Calu3 (cell line): Measurements from ENCODE around the gene OR2Y1. TPM values are rescaled to one million over a fixed set of nuclear protein-coding genes. Genes with fewer than 3 reads are reported as not detected.
"Not testable (repeated sequence)": the region's sequence is repeated elsewhere in the genome, so short reads cannot be mapped to it uniquely, and the experiment has no call there.

Experiments used
- BruUV-seq: library from RNA; stranded (reverse); fragments of 400-500 nt; replicated peaks from 2 replicates; lab custom pipeline; 2021; lab: Mats Ljungman, UMichigan
- CTCF ChIA-PET: fragments of 300-600 bp; sonication (Branson Sonifier 250); formaldehyde crosslinking; loops from one replicate; lab custom pipeline; 2022; ENCODE audit warnings: antibody characterized with exemption; lab: Charles Lee
- DNase-seq: peaks from one replicate; pipeline ENCODE4 v3.0.0; 2022
- H3K27ac Mint-ChIP-seq: one replicate; pipeline ENCODE4 v1.8.0; 2022; ENCODE audit warnings: mixed read lengths; ENCODE audit not compliant: unreplicated experiment
- H3K27me3 Mint-ChIP-seq: one replicate; pipeline ENCODE4 v1.8.0; 2022; ENCODE audit warnings: mixed read lengths; ENCODE audit not compliant: unreplicated experiment
- H3K36me3 Mint-ChIP-seq: one replicate; pipeline ENCODE4 v1.8.0; 2022; ENCODE audit warnings: mild to moderate bottlenecking, moderate library complexity, mixed read lengths; ENCODE audit not compliant: insufficient read depth, unreplicated experiment
- H3K4me1 Mint-ChIP-seq: one replicate; pipeline ENCODE4 v1.8.0; 2022; ENCODE audit warnings: mild to moderate bottlenecking, low read depth, mixed read lengths; ENCODE audit not compliant: unreplicated experiment
- H3K4me3 Mint-ChIP-seq: one replicate; pipeline ENCODE4 v1.8.0; 2022; ENCODE audit warnings: mild to moderate bottlenecking, low read depth, moderate library complexity, mixed read lengths; ENCODE audit not compliant: unreplicated experiment
- H3K9me3 Mint-ChIP-seq: one replicate; pipeline ENCODE4 v1.8.0; 2022; ENCODE audit warnings: low read depth, mixed read lengths; ENCODE audit not compliant: unreplicated experiment
- intact Hi-C: fragments of 100-400 bp; cut with micrococcal nuclease; formaldehyde crosslinking; loops from one replicate; pipeline ENCODE4 v1.10.0; 2022; ENCODE audit not compliant: unreplicated experiment
- total RNA-seq: library from RNA; stranded (reverse); gene quantifications from 2 replicates; pipeline ENCODE4 v1.2.3, GENCODE V29; 2022
- TF ChIP-seq, protein P1 (sequence below): fragments of 200-600 bp; IDR thresholded peaks from one replicate; pipeline ENCODE4 v1.8.0; 2022; ENCODE audit warnings: antibody characterized with exemption; ENCODE audit not compliant: unreplicated experiment

OR2Y1 gene
- total RNA-seq, 1 experiment from 2014 or later = not detected

GRCh38 chr5:180718810-180719453, 20.9 kb downstream of the OR2Y1 start:
- TF ChIP-seq, protein P1, sequence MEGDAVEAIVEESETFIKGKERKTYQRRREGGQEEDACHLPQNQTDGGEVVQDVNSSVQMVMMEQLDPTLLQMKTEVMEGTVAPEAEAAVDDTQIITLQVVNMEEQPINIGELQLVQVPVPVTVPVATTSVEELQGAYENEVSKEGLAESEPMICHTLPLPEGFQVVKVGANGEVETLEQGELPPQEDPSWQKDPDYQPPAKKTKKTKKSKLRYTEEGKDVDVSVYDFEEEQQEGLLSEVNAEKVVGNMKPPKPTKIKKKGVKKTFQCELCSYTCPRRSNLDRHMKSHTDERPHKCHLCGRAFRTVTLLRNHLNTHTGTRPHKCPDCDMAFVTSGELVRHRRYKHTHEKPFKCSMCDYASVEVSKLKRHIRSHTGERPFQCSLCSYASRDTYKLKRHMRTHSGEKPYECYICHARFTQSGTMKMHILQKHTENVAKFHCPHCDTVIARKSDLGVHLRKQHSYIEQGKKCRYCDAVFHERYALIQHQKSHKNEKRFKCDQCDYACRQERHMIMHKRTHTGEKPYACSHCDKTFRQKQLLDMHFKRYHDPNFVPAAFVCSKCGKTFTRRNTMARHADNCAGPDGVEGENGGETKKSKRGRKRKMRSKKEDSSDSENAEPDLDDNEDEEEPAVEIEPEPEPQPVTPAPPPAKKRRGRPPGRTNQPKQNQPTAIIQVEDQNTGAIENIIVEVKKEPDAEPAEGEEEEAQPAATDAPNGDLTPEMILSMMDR = peak; percentile 58
- H3K4me1 Mint-ChIP-seq = no peaks in the 10 kb centered on the region
- BruUV-seq = no TSS peak
- CTCF ChIA-PET = interaction anchor here (0.8 to 3.2 kb wide), 5 partner anchors 25 to 122 kb away, joined by 3 to 22 read pairs (median 3); no protein-coding TSS in a partner anchor
- DNase-seq = peak; percentile 56
- no peak overlapping the region for H3K4me3 Mint-ChIP-seq
- intact Hi-C loops = loop anchor here (5.0 kb wide), 2 partner anchors 47 to 107 kb away; no protein-coding TSS in a partner anchor
- H3K27ac Mint-ChIP-seq = no peak overlapping the region
- no peaks in the 10 kb centered on the region for H3K36me3 Mint-ChIP-seq
- H3K27me3 Mint-ChIP-seq = peaks cover 70% of the 10 kb centered on the region
- no peaks in the 10 kb centered on the region for H3K9me3 Mint-ChIP-seq

- no TSS peak for BruUV-seq
- Mint-ChIP-seq H3K4me1 (no peaks in the 10 kb centered on the region), H3K27me3 (peaks cover 71% of the 10 kb centered on the region), H3K36me3 (no peaks in the 10 kb centered on the region), H3K4me3 (no peak overlapping the region), H3K27ac (no peak overlapping the region), H3K9me3 (peaks cover 4% of the 10 kb centered on the region)
- intact Hi-C loops = loop anchor here (5.0 kb wide), 2 partner anchors 46 to 106 kb away; no protein-coding TSS in a partner anchor
- CTCF ChIA-PET = interaction anchor here (1.2 to 3.2 kb wide), 3 partner anchors 107 to 122 kb away, joined by 3 to 22 read pairs (median 3); no protein-coding TSS in a partner anchor
- no peak for DNase-seq
- TF ChIP-seq, protein P1 = no peak
These were observed 21.9 kb downstream of the OR2Y1 start for GRCh38 chr5:180717989-180718388.

DNA sequence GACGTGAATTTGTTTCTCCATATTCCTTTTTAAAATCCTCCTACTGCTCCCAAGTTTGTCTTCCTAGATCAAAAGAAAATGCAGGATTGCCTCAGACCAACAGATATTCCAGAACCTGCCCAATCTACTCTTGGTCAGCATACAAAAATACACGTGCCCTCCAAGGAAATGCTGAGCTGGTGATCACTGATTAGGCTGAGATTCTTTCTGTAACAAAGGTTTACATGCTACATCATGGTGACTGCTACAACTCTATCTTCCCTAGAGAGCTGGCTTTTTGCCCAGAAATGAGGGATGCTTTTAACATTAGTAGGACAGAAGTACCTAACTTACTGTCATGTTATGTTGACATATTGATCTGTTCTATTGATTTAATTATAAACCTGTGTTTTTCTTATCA, 35.5 kb downstream of the OR2Y1 start:
- no peak overlapping the region for H3K27ac Mint-ChIP-seq
- intact Hi-C loops = no loop called here
- no TSS peak for BruUV-seq
- DNase-seq = no peak
- CTCF ChIA-PET = no interaction called here
- no peaks in the 10 kb centered on the region for H3K9me3 Mint-ChIP-seq
- H3K36me3 Mint-ChIP-seq = no peaks in the 10 kb centered on the region
- no peak overlapping the region for H3K4me3 Mint-ChIP-seq
- peaks cover 8% of the 10 kb centered on the region for H3K4me1 Mint-ChIP-seq
- TF ChIP-seq, protein P1 = no peak
- H3K27me3 Mint-ChIP-seq = peaks cover 55% of the 10 kb centered on the region

GRCh38 chr5:180703912-180704311, 35.9 kb downstream of the OR2Y1 start:
- BruUV-seq = no TSS peak
- TF ChIP-seq, protein P1 = no peak
- intact Hi-C loops = no loop called here
- H3K9me3 Mint-ChIP-seq = no peaks in the 10 kb centered on the region
- peaks cover 55% of the 10 kb centered on the region for H3K27me3 Mint-ChIP-seq
- H3K27ac Mint-ChIP-seq = no peak overlapping the region
- peaks cover 8% of the 10 kb centered on the region for H3K4me1 Mint-ChIP-seq
- H3K4me3 Mint-ChIP-seq = no peak overlapping the region
- H3K36me3 Mint-ChIP-seq = no peaks in the 10 kb centered on the region
- CTCF ChIA-PET = no interaction called here
- no peak for DNase-seq

DNA sequence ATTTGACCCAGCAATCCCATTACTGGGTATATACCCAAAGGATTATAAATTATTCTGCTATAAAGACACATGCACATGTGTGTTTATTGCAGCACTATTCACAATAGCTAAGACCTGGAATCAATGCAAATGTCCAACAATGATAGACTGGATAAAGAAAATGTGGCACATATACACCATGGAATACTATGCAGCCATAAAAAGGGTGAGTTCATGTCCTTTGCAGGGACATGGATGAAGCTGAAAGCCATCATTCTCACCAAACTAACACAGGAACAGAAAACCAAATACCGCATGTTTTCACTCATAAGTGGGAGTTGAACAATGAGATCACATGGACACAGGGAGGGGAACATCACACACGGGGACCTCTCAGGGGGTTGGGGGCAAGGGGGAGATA, 36.5 kb downstream of the OR2Y1 start:
- BruUV-seq, H3K36me3 Mint-ChIP-seq, H3K4me1 Mint-ChIP-seq, H3K4me3 Mint-ChIP-seq, H3K27ac Mint-ChIP-seq, intact Hi-C loops, H3K9me3 Mint-ChIP-seq, DNase-seq, CTCF ChIA-PET: not testable (repeated sequence)
- peaks cover 55% of the 10 kb centered on the region for H3K27me3 Mint-ChIP-seq

GRCh38 chr5:180700440-180700839, 39.4 kb downstream of the OR2Y1 start:
- CTCF ChIA-PET = interaction anchor here (0.7 kb wide), 1 partner anchor 887 kb away, joined by 5 read pairs; no protein-coding TSS in a partner anchor
- DNase-seq, H3K27ac Mint-ChIP-seq, H3K36me3 Mint-ChIP-seq, H3K9me3 Mint-ChIP-seq, BruUV-seq, intact Hi-C loops, H3K4me1 Mint-ChIP-seq, H3K4me3 Mint-ChIP-seq: not testable (repeated sequence)
- peaks cover 70% of the 10 kb centered on the region for H3K27me3 Mint-ChIP-seq
